ENCODE results near the gene ANKS1B.
A peak's percentile ranks its signal among the peaks of the same experiment; 100 is the strongest.

Gene ANKS1B

DNA sequence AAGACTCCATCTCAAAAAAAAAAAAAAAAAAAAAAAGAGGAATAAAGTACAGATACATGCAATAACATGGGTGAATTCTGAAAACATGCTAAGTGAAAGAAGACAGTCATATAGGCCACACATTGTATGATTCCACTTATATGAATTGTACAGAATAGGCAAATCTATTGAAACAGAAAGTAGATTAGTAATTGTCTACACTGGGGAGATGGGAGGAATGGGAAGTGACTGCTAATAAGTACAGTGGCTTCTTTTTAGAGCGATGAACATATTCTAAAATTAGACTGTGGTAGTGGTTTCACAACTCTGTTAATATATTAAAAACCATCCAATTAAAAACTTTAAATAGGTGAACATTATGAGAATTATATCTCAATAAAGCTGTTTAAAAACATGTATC, 74.4 kb downstream of the ANKS1B start:
- ATAC-seq: no peak
- TF ChIP-seq, protein P1, sequence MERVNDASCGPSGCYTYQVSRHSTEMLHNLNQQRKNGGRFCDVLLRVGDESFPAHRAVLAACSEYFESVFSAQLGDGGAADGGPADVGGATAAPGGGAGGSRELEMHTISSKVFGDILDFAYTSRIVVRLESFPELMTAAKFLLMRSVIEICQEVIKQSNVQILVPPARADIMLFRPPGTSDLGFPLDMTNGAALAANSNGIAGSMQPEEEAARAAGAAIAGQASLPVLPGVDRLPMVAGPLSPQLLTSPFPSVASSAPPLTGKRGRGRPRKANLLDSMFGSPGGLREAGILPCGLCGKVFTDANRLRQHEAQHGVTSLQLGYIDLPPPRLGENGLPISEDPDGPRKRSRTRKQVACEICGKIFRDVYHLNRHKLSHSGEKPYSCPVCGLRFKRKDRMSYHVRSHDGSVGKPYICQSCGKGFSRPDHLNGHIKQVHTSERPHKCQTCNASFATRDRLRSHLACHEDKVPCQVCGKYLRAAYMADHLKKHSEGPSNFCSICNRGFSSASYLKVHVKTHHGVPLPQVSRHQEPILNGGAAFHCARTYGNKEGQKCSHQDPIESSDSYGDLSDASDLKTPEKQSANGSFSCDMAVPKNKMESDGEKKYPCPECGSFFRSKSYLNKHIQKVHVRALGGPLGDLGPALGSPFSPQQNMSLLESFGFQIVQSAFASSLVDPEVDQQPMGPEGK (CRISPR knock-in tag; IDR thresholded peaks at IDR 0.05; ENCODE audit: borderline replicate concordance): no peak

DNA sequence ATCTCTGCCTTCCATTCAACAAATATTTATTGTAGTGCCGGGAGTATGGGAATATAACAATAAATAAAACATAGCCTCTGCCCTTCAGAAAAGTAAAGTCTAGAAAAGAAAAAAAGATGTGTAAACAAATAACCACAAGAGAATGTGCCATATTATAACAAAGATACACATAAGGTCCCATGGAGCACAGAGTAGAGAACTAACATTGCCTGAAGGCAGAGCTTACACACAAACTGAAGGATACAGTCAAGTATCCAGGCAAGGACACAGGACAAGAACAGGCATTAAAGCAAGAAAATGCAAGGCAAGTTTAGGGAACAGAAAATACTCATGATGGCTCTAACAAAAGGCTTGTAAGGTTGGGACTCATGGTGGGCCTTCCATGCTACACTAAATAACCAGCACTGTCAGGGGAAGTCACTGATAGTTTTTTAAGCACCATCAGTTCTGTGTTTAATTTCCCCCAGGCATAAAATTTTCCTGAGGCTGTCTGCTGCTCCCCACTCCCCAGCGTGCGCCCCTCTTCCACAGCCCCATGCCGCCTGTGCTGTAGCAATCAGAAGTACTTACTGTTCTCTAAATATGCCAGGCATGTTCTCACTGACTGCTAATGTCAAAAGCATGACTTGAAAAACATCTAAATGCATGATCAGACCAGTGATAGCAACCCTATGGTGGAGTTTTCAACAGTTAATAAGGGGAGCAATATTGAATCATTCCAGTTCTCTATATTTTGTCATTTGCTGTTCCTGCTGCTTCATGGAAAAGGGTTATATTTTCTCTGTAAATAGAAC, 77.8 kb downstream of the ANKS1B start:
- TF ChIP-seq ISL1 (CRISPR knock-in tag; IDR thresholded peaks at IDR 0.05) (peak; percentile 79), PPARA (CRISPR knock-in tag; IDR thresholded peaks at IDR 0.05; ENCODE audit: borderline replicate concordance) (no peak), ZFP30 (CRISPR knock-in tag; IDR thresholded peaks at IDR 0.05) (no peak)
- ATAC-seq: peak; percentile 31

- TF ChIP-seq PPARA (CRISPR knock-in tag; IDR thresholded peaks at IDR 0.05; ENCODE audit: borderline replicate concordance) (no peak), BACH2 (CRISPR knock-in tag; IDR thresholded peaks at IDR 0.05; ENCODE audit: borderline replicate concordance) (no peak), ARNTL (CRISPR knock-in tag; IDR thresholded peaks at IDR 0.05; ENCODE audit: borderline replicate concordance, low read depth) (no peak), ZFP30 (CRISPR knock-in tag; IDR thresholded peaks at IDR 0.05) (no peak), RARB (CRISPR knock-in tag; IDR thresholded peaks at IDR 0.05) (no peak), GLIS3 (CRISPR knock-in tag; IDR thresholded peaks at IDR 0.05) (no peak)
These were observed 83.6 kb downstream of the ANKS1B start for GRCh38 chr12:99901181-99901580.

DNA sequence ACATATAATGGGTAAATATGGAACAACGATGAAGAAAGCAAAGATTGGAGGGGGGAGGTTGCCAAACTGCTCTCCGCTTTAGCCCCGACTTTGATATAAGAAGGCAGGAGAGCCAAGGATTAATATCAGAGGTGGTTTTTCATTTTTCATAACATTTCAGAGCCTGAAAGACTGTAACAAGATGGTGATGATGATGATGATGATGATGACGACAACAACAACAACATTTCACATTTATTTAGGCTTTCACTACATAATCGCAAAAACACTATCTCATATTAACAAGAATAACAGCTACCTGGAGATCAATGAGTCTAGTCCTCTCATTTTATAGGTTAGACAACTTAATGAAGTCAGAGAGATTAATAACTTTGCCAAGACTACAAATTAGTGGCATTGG, 86.1 kb downstream of the ANKS1B start:
- TF ChIP-seq ZC3H10 (CRISPR knock-in tag; IDR thresholded peaks at IDR 0.05): no peak
- TF ChIP-seq CSDC2 (CRISPR knock-in tag; IDR thresholded peaks at IDR 0.05): no peak
- TF ChIP-seq ISL1 (CRISPR knock-in tag; IDR thresholded peaks at IDR 0.05): no peak
- no peak for TF ChIP-seq ESRRG (CRISPR knock-in tag; IDR thresholded peaks at IDR 0.05)
- no peak for TF ChIP-seq ZNF565 (CRISPR knock-in tag; conservative IDR thresholded peaks at IDR 0.05; ENCODE audit: low read depth)
- no peak for TF ChIP-seq ZNF70 (CRISPR knock-in tag; IDR thresholded peaks at IDR 0.05)
- TF ChIP-seq BACH2 (CRISPR knock-in tag; IDR thresholded peaks at IDR 0.05; ENCODE audit: borderline replicate concordance): no peak
- no peak for TF ChIP-seq OSR1 (CRISPR knock-in tag; IDR thresholded peaks at IDR 0.05)
- no peak for TF ChIP-seq ZFP3 (CRISPR knock-in tag; IDR thresholded peaks at IDR 0.05)
- no peak for TF ChIP-seq TOX (CRISPR knock-in tag; IDR thresholded peaks at IDR 0.05; ENCODE audit: borderline replicate concordance)
- TF ChIP-seq TSHZ2 (CRISPR knock-in tag; IDR thresholded peaks at IDR 0.05): no peak
- no peak for TF ChIP-seq SNAI2 (CRISPR knock-in tag; IDR thresholded peaks at IDR 0.05)
- TF ChIP-seq ZFP30 (CRISPR knock-in tag; IDR thresholded peaks at IDR 0.05): no peak
- no peak for TF ChIP-seq TCF4 (CRISPR knock-in tag; IDR thresholded peaks at IDR 0.05; ENCODE audit: borderline replicate concordance)
- ATAC-seq: no peak

More at GRCh38 chr12:99901181-99901580, 83.6 kb downstream of the ANKS1B start:
- ATAC-seq: no peak

DNA sequence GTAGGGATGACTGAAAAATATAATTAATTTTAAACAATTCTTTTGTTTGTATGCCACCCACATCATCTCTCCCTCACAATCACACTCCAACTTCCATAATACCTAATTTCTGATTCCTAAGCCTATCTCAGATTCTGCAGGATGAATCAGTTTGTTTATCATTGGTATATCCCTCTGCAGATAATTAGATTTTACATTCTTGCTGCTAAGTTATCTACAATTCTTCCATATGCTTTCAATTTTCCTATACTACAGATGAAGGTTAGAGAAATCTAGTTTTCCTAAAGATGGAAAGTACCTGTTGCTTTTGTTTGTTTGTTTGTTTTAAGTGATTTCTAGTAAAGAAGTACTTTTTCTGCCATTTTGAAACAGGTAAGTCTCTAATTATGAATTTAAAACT, 105.3 kb downstream of the ANKS1B start:
- ATAC-seq: peak; percentile 69
- TF ChIP-seq ISL1 (CRISPR knock-in tag; IDR thresholded peaks at IDR 0.05) (no peak), TCF4 (CRISPR knock-in tag; IDR thresholded peaks at IDR 0.05; ENCODE audit: borderline replicate concordance) (peak; percentile 78; the same call in 1 of the 2 replicates)

DNA sequence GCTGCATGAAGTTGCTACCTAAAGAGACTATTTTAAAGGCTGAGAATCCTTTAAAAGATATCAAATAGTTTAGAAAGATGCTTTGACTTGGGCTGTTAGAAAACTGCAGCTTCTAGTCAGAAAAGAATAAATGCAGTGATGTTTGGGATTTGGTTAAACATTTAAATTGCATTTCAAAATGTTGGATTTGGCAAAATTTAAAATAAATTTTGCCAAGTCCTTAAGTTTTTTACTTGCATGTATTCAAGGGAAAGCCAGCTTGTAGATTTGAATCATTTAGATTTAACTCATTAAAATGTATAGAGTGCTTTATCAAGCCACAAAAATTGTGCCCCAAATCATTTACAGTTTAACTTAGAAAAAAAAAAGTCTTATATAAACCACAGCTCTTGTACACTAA, 109.7 kb downstream of the ANKS1B start:
- no peak for ATAC-seq
- TF ChIP-seq ZNF70 (CRISPR knock-in tag; IDR thresholded peaks at IDR 0.05) (no peak), SNAI2 (CRISPR knock-in tag; IDR thresholded peaks at IDR 0.05) (no peak), ARNTL (CRISPR knock-in tag; IDR thresholded peaks at IDR 0.05; ENCODE audit: borderline replicate concordance, low read depth) (no peak), POU6F1 (CRISPR knock-in tag; IDR thresholded peaks at IDR 0.05; ENCODE audit: borderline replicate concordance, low read depth) (no peak), ISL1 (CRISPR knock-in tag; IDR thresholded peaks at IDR 0.05) (no peak), ZC3H10 (CRISPR knock-in tag; IDR thresholded peaks at IDR 0.05) (no peak), TSHZ2 (CRISPR knock-in tag; IDR thresholded peaks at IDR 0.05) (no peak), TCF4 (CRISPR knock-in tag; IDR thresholded peaks at IDR 0.05; ENCODE audit: borderline replicate concordance) (no peak), BACH2 (CRISPR knock-in tag; IDR thresholded peaks at IDR 0.05; ENCODE audit: borderline replicate concordance) (no peak), ZFP3 (CRISPR knock-in tag; IDR thresholded peaks at IDR 0.05) (no peak)
- TF ChIP-seq, protein P1 (CRISPR knock-in tag; IDR thresholded peaks at IDR 0.05; ENCODE audit: borderline replicate concordance): no peak
